NCI-H69 (cell line): ENCODE data around the gene TNFSF10.
A peak's percentile ranks its signal among the peaks of the same experiment; 100 is the strongest.
"Not testable (repeated sequence)": the region's sequence is repeated elsewhere in the genome, so short reads cannot be mapped to it uniquely, and the experiment has no call there.

Experiments
- DNase-seq: peaks from one replicate; lab custom pipeline; 2025; lab: John Stamatoyannopoulos, UW

TNFSF10 gene

DNA sequence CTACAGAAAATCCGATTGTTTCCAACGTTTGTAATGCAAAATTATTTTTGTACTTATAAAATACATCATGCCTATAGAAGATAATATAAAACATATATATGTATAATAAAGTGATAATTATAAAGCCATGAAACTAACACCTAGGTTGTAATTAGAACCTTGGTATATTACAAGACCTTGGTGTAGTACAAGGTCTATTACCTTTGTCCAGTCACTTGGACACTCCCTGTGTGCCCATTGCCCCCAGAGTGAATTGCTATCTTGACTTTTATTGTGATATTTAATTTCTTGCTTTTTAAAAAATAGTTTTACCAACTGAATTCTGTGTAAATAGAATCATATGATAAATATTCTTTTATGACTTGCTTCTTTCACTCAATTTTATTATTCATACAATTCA is 20.7 kb upstream of the TNFSF10 start:
- no peak for DNase-seq

- DNase-seq, result no peak
Observed at GRCh38 chr3:172543419-172543818, 20.2 kb upstream of the TNFSF10 start.

- DNase-seq, result no peak
Observed at GRCh38 chr3:172542999-172543398, 19.8 kb upstream of the TNFSF10 start.

DNA sequence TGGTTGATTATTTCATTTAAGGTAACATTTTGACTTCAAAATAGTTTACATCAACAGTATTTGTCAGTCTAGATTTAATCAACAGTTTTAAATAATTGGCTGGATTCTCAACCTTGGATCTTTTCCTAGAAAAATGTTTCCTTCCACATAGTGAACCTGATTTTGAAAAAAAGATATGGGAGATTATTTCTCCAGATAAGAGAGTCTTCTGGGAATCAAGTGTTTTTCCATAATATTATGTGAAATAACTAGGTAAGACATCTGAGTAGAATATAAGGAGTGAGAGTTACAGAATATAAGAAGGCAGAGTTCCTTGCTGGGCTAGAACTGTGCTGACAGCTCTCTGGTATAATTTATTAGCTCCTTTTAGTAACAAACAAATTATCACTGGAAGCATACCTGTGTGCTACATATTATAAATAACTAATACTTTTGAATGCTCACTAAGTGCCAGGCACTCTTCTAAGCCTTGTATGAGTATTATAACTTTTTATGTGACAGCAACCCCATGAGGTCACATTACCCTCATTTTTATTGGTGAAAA is 18.8 kb upstream of the TNFSF10 start:
- DNase-seq, result no peak

DNA sequence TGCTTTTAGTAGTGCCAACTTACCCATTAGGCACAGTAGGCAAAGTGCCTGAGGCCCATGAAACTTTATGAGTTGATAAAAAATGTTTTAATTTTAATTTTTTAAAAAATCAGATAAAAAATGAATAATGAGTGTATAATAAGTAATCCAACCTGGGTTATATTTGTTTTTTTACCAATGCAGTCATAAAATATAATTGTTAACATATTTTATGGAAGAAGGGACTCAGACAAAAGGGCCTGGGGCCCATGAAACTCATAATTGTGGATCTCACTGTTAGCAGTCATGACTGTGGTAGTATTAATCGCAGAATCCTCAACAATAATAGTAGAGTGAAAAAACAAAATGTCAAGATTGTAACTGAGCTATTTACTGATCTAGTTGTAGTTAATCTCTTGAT is 16.8 kb upstream of the TNFSF10 start:
- DNase-seq, result peak; percentile 50

- no peak for DNase-seq
Observed at GRCh38 chr3:172539273-172539672, 16.0 kb upstream of the TNFSF10 start.

GRCh38 chr3:172538368-172539151 is 15.3 kb upstream of the TNFSF10 start:
- no peak for DNase-seq

GRCh38 chr3:172537507-172538158 is 14.4 kb upstream of the TNFSF10 start:
- DNase-seq, result no peak

DNA sequence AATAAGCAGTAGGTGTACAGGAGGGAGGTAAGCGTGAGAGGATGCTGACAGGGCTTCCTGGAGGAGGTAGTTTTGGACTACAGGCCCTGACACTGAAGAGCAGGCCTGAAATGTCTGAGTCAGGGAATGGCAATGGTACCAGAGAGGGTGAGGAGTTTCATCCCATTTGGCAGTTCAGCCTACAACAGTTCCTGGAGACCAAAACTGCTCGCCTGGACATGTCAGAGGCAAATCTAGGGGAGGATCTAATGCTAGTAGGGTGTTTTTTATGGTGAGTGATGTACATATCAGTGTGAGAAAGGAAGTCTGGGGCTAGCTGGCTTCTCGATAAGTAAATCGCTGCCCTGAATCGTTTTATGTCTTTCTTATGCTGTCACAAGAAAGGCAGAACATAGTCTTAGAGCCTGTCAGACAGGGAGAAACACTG is 13.8 kb upstream of the TNFSF10 start:
- DNase-seq, result no peak

GRCh38 chr3:172536505-172536904 is 13.3 kb upstream of the TNFSF10 start:
- DNase-seq, result peak; percentile 23

DNA sequence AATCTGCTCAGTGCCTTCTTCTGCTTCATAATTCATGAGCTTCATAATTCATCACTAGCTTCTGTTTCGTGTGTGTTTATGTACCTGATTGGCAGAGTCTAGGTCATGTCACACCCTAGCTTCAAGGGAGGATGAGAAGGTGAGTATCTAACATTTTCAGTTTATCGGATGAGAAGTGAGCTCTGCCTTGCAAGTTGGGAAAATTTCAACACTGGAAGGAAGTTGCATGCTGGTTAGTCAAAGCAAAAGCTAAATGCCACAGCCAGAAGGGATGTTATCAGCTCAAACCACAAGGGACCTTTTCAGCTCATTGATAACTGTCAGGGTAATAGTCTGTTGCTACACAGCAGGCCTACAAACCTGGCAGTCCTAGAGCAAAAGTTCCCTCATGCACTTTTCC is 7.3 kb upstream of the TNFSF10 start:
- no peak for DNase-seq

- no peak for DNase-seq
Observed at GRCh38 chr3:172530101-172530561, 6.9 kb upstream of the TNFSF10 start.

DNA sequence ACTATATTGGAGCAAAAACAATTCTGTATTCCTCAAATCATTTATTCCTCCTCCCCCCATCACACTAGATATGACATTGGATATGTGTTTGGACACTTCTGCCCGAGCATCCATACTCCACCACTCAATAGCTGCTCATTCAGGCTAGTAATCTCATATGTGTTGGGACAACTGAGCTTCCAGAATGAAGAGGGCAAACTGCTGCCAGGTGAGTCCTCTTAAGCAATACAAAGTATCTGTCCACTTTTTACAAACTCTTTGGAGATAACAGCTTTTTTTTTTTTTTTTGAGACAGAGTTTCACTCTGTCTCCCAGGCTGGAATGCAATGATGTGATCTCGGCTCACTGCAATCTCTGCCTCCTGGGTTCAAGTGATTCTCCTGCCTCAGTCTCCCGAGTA is 5.4 kb upstream of the TNFSF10 start:
- DNase-seq, result no peak

DNA sequence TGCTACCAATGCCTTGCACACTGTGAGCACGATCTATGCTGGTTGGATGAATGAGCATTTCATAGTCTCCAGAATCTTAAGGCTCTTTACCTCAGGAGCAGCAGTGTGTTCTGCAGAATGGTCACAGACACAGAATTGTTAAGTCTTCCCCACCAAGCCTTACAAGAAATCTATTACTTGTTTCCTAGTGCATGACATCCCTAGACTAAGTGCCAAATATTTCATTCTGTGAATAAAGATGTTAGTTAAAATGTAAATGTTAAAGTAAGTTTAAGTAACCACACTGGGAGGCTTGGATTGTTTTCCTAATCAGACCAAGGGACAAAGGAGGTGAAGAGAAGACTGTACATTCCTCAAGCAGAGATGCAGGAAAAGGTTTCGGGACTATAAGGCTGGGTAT is 4.1 kb upstream of the TNFSF10 start:
- no peak for DNase-seq

- DNase-seq, result no peak
Observed at GRCh38 chr3:172525116-172525613, 1.9 kb upstream of the TNFSF10 start.

DNA sequence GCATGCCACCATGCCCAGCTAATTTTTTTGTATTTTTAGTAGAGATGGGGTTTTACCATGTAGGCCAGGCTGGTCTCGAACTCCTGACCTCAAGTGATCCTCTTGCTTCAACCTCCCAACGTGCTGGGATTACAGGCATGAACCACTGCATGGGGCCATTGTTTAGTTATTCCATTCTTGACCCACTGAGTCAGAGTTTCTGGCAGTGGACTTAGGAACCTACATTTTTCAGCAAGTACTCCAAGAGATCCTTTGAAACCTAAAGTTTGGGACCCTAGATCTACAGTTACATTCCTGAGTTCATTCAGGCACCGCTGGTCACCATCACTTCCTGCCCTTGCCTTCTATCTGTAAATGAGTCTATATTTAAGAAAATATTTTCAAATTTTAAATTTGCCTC is 1.4 kb upstream of the TNFSF10 start:
- no peak for DNase-seq

GRCh38 chr3:172521837-172522726 is 1.1 kb downstream of the TNFSF10 start:
- not testable (repeated sequence) for DNase-seq

GRCh38 chr3:172520301-172520831 is 2.9 kb downstream of the TNFSF10 start:
- no peak for DNase-seq

- no peak for DNase-seq
Observed at GRCh38 chr3:172519740-172520139, 3.5 kb downstream of the TNFSF10 start.

DNA sequence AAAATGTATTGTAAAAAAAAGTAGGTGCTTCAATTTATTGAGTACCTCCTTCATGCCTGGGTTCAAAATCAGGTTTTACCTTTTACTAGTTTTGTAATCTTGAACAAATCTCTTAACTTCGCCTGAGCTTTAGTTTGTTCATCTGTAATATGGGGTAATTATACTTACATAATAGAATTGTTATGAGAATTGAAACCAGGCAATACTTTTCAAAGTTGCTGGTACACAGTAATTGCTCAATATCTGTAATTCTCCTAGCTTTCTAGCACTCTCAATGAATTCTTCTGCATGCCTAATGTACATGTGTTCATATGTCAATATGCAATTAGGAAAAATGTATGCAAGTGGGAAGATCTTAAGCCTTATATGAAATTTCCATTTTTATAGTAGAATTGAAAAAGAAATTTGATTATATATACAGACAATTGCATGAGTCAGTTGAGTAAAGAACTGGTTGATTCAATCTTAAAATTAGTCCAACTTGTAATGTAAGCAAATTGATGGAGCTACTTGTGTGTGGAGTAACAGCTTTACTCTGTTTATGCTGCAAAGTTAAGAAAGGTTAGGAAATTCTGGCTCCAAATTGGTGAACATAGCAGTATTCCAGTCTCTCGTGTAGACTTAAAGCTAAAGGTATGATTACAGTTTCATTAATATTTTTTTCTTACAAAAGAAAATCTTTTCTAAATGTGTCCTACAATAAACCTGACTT is 4.1 kb downstream of the TNFSF10 start:
- no peak for DNase-seq

DNA sequence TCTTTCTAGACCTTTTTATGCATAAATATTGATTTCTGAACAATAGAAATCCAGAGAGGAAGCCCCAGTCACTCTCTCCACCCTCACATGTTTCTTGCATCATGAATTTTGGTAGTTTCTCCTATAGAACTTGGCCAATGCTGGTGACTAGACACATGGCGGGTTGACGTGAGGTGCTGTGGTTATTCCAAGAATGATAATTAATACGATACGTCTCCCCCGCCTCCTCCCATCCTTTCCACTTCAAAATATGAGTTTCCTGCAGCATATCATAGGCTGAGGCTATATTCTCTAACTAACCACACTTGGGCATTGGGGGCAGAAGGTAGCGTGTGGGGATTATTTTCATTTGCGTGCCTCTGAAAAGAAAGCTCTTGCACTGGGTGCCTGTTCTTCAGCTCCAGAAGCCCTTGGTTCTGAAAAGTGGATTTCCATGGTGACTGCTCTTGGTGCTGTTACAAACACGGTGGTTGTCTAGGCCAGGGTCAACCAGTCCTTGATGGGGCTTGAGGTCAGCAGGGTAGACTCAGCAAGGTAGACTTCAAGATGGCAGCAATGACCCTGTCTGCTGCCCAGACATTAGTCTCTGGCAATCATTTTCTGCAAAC is 5.3 kb downstream of the TNFSF10 start:
- DNase-seq, result no peak
